Thoracic aorta endothelial cell (primary cell): ENCODE data around the gene NKX6-1. TPM values are rescaled to one million over a fixed set of nuclear protein-coding genes. Genes with fewer than 3 reads are reported as not detected.

ENCODE experiments used
- small RNA-seq: library from RNA; depleted of rRNA; stranded (forward); fragments of <200 nt; gene quantifications from one replicate; pipeline ENCODE3, GENCODE V24; 2012
- total RNA-seq: library from RNA; depleted of rRNA; stranded (reverse); fragments of >200 nt; gene quantifications from 2 replicates; pipeline ENCODE4 v1.2.3, GENCODE V29; 2012

NKX6-1 gene
- not detected in 2 replicates for total RNA-seq

DNA sequence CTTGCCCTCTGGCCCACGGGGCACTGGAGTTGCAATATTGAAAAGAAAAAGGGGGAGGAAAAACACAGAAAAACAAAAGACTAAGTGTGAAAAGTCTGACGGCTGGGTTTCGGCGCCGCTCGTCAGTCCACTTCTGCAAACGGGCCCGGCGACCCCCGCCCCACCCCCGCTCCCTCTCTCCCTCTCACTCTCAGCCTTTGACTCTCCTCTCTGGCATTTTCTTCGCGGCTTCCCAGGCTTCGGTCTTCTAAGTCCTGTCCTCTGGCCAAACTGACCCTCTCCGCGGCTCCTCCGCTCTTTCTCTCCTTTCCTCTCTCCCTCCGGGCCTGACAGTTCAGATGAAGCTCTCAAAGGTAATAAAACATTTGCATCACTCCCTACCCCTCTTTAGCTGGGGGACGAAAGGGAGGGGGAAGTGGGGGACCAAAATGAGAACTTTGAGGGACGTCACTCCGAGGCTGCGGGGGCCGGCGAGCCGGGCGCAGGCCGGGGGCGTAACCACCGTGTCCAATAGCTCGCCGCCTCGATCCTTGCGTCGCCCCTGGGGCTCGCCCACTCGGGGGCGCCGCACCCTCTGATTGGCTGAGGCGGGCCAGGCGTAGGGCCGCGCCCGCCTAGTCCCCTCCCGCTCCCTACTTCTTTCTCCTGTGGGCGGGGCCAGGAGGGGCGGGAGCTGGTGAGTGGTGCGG, at the start of gene NKX6-1:
TSS of gene NKX6-1 (minus strand) at position 358 of the 689 bp plus-strand sequence. CDS start 1,064 bp downstream, outside the sequence.

Small RNA genes within 50 kb of the gene (small RNA-seq; reads per million reads assigned to genes)
- gene RPL3P13: not detected

Other genes starting within 250 kb of the NKX6-1 start
- gene CDS1, start 83.8 kb upstream of the NKX6-1 start, total RNA-seq: under 0.01 and 0.07 TPM in 2 replicates